Coronary artery (tissue), 2 donors: ENCODE measurements around the gene FOXP1.

Experiments used
- DNase-seq: peaks from one replicate; pipeline ENCODE4 v3.0.0-alpha.2; 2017; ENCODE audit warnings: low spot score
- H3K27ac ChIP-seq, 2 donors: fragments of 200-600 bp; sonication (generic); one replicate each; pipeline ENCODE4 v1.5.1; 2016 to 2019
- H3K4me3 ChIP-seq: fragments of 200-600 bp; sonication (generic); 2 replicates; pipeline ENCODE4 v1.5.1; 2016; ENCODE audit warnings: mild to moderate bottlenecking, moderate library complexity
- CTCF ChIP-seq: fragments of 200-600 bp; sonication (generic); IDR thresholded peaks from one replicate; pipeline ENCODE4 v1.5.1; 2019; ENCODE audit warnings: antibody characterized with exemption

Gene FOXP1

DNA sequence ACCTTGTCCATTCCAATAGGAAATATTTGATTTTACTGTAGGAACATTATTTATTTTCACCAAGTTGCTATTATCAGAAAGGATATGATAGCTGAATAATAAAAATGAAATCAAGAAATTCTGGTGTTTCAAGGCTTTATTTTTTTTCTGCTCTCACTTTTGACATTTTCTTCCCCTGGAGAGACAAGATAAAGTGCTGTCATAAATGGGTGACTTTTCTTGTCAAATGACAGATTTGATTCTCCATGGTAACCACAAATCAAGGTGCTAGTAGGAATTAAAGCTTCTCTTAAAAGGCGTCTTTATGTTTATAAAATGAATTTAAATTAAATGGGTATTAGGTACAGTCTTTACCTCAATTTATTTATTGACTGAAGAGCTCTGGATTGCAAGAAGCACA is 124.6 kb downstream of the FOXP1 start:
- TF ChIP-seq CTCF, result no peak
- Histone ChIP-seq H3K4me3 (no peak overlapping the region), H3K27ac (no peak overlapping the region)
- no peak for DNase-seq

GRCh38 chr3:71456826-71457225 is 126.7 kb downstream of the FOXP1 start:
- Histone ChIP-seq H3K27ac (no peak overlapping the region), H3K4me3 (no peak overlapping the region)
- TF ChIP-seq CTCF, result no peak
- DNase-seq, result no peak

GRCh38 chr3:71456156-71456555 is 127.4 kb downstream of the FOXP1 start:
- TF ChIP-seq CTCF, result no peak
- no peak for DNase-seq
- Histone ChIP-seq H3K27ac (no peak overlapping the region), H3K4me3 (no peak overlapping the region)

- no peak for DNase-seq
- no peak for TF ChIP-seq CTCF
- no peak overlapping the region for H3K27ac ChIP-seq
- no peak overlapping the region for H3K4me3 ChIP-seq
These were observed 128.8 kb downstream of the FOXP1 start for GRCh38 chr3:71454512-71455403.

- H3K27ac ChIP-seq, result no peak overlapping the region
- no peak for DNase-seq
- no peak for TF ChIP-seq CTCF
- no peak overlapping the region for H3K4me3 ChIP-seq
These were observed 129.6 kb downstream of the FOXP1 start for GRCh38 chr3:71453822-71454511.

DNA sequence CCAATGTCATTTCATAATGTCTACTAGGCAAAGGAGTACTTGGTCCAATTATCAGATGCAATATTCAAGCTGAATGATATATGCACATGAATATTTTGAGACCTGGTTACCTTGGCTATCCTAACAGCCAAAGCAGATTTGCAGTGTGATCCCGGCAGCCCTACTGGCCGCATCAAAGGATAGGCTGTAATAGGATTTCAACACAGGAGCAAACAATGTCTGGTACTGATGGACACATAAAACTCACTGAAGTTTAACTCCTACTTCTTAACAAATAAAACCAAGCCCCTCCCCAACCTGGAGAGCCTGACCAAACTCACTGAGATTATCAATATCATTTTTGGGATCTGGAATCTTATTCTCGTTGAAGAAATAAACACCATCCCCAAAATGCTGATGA is 130.2 kb downstream of the FOXP1 start:
- Histone ChIP-seq H3K27ac (no peak overlapping the region), H3K4me3 (no peak overlapping the region)
- TF ChIP-seq CTCF, result no peak
- DNase-seq, result no peak

DNA sequence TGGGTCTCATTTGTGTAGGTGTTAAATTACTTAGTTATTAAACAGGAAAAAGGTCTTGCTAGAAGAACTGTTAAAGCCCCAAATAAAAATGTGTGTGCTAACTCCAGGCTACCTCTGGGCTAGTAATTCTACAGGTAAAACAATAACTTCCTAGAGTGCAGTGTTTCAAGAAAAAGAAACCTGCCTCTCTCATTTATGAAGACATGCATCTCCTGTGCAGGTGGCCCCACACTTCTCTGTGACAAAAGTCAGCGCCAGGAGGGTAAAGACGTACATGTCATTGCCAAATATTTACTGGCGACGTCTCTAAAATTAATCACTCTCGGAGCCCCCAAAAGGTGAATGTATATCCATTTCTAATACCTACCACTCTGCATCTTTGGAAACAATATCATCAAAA is 131.7 kb downstream of the FOXP1 start:
- no peak for DNase-seq
- TF ChIP-seq CTCF, result no peak
- no peak overlapping the region for H3K27ac ChIP-seq
- H3K4me3 ChIP-seq, result no peak overlapping the region
